WTC11 (cell line): ENCODE data around the gene NHS. TPM values are rescaled to one million over a fixed set of nuclear protein-coding genes. Genes with fewer than 3 reads are reported as not detected.

ENCODE experiments used
- ATAC-seq: fragments of 200-7000 bp; cut with Tn5 transposase; 2 replicates; pipeline ENCODE4 v1.10.0; 2021; ENCODE audit warnings: mild to moderate bottlenecking, moderate library complexity
- CTCF ChIA-PET: fragments of 300-600 bp; sonication (Branson Sonifier 250); formaldehyde crosslinking; loops from one replicate; lab custom pipeline; 2021; ENCODE audit warnings: antibody characterized with exemption; lab: Charles Lee
- POLR2A ChIA-PET: fragments of 350-600 bp; sonication (Branson Sonifier 250); formaldehyde crosslinking; loops from one replicate; lab custom pipeline; 2021; ENCODE audit warnings: antibody characterized with exemption; lab: Charles Lee
- DNase-seq: peaks from one replicate; pipeline ENCODE4 v3.0.0; 2021; ENCODE audit warnings: low spot score
- H3K27ac Mint-ChIP-seq: 2 replicates; pipeline ENCODE4 v1.8.0; 2021; ENCODE audit warnings: mixed read lengths
- H3K27me3 Mint-ChIP-seq: 2 replicates; pipeline ENCODE4 v1.8.0; 2021; ENCODE audit warnings: low read depth, mild to moderate bottlenecking, moderate library complexity, mixed read lengths
- H3K36me3 Mint-ChIP-seq: 2 replicates; pipeline ENCODE4 v1.8.0; 2021; ENCODE audit warnings: mixed read lengths
- H3K4me1 Mint-ChIP-seq: 2 replicates; pipeline ENCODE4 v1.8.0; 2022; ENCODE audit warnings: mixed read lengths
- H3K4me3 Mint-ChIP-seq: 2 replicates; pipeline ENCODE4 v1.8.0; 2021; ENCODE audit warnings: mild to moderate bottlenecking, moderate library complexity, mixed read lengths
- H3K9me3 Mint-ChIP-seq: 2 replicates; pipeline ENCODE4 v1.8.0; 2021; ENCODE audit warnings: mixed read lengths
- E2F1 ChIP-seq: sonication (generic); formaldehyde crosslinking; IDR thresholded peaks from 2 replicates; pipeline ENCODE4 v1.8.0; 2022; ENCODE audit warnings: mild to moderate bottlenecking, missing genetic modification reagents
- ERG ChIP-seq: fragments of 250-450 bp; sonication (Bioruptor Pico); IDR thresholded peaks from 2 replicates; pipeline ENCODE4 v1.8.0; 2021; ENCODE audit warnings: mild to moderate bottlenecking
- ESRRA ChIP-seq: sonication (generic); formaldehyde crosslinking; IDR thresholded peaks from 2 replicates; pipeline ENCODE4 v1.8.1; 2022; ENCODE audit warnings: mild to moderate bottlenecking, missing genetic modification reagents, borderline replicate concordance
- IRF1 ChIP-seq: sonication (generic); formaldehyde crosslinking; IDR thresholded peaks from 2 replicates; pipeline ENCODE4 v1.8.0; 2023; ENCODE audit warnings: missing genetic modification reagents
- IRF2 ChIP-seq: sonication (generic); formaldehyde crosslinking; IDR thresholded peaks from 2 replicates; pipeline ENCODE4 v1.8.0; 2022; ENCODE audit warnings: low read depth, missing genetic modification reagents, borderline replicate concordance
- KAT7 ChIP-seq: sonication (generic); formaldehyde crosslinking; IDR thresholded peaks from 2 replicates; pipeline ENCODE4 v1.8.1; 2023; ENCODE audit warnings: missing genetic modification reagents, mild to moderate bottlenecking, borderline replicate concordance
- MLX ChIP-seq: sonication (generic); formaldehyde crosslinking; IDR thresholded peaks from 2 replicates; pipeline ENCODE4 v1.8.1; 2023; ENCODE audit warnings: mild to moderate bottlenecking, missing genetic modification reagents, moderate library complexity
- MXD4 ChIP-seq: fragments of 250-450 bp; sonication (Bioruptor Pico); IDR thresholded peaks from 2 replicates; pipeline ENCODE4 v1.8.0; 2021; ENCODE audit warnings: mild to moderate bottlenecking, moderate library complexity, borderline replicate concordance
- NFATC4 ChIP-seq: fragments of 250-450 bp; sonication (Bioruptor Pico); IDR thresholded peaks from 2 replicates; pipeline ENCODE4 v1.9.0; 2021; ENCODE audit warnings: mild to moderate bottlenecking
- NFYB ChIP-seq: sonication (generic); formaldehyde crosslinking; conservative IDR thresholded peaks from 2 replicates; pipeline ENCODE4 v1.8.0; 2022; ENCODE audit warnings: low read depth, missing genetic modification reagents
- NR1H2 ChIP-seq: sonication (generic); formaldehyde crosslinking; IDR thresholded peaks from 2 replicates; pipeline ENCODE4 v1.9.0; 2021; ENCODE audit warnings: mild to moderate bottlenecking, moderate library complexity, missing genetic modification reagents
- NR3C1 ChIP-seq: sonication (generic); formaldehyde crosslinking; conservative IDR thresholded peaks from 2 replicates; pipeline ENCODE4 v1.8.1; 2023; ENCODE audit warnings: low read depth, mild to moderate bottlenecking, missing genetic modification reagents
- PRDM15 ChIP-seq: sonication (generic); formaldehyde crosslinking; IDR thresholded peaks from 2 replicates; pipeline ENCODE4 v1.8.0; 2022; ENCODE audit warnings: missing genetic modification reagents
- SP1 ChIP-seq: sonication (generic); formaldehyde crosslinking; conservative IDR thresholded peaks from 2 replicates; pipeline ENCODE4 v1.8.1; 2022; ENCODE audit warnings: missing genetic modification reagents
- TEAD1 ChIP-seq: sonication (generic); formaldehyde crosslinking; IDR thresholded peaks from 2 replicates; pipeline ENCODE4 v1.8.0; 2022; ENCODE audit warnings: mild to moderate bottlenecking, missing genetic modification reagents
- TP53 ChIP-seq: sonication (generic); formaldehyde crosslinking; IDR thresholded peaks from 2 replicates; pipeline ENCODE4 v1.8.1; 2023; ENCODE audit warnings: mild to moderate bottlenecking, missing genetic modification reagents
- ZBTB21 ChIP-seq: sonication (generic); formaldehyde crosslinking; IDR thresholded peaks from 2 replicates; pipeline ENCODE4 v1.8.1; 2023; ENCODE audit warnings: mild to moderate bottlenecking, missing genetic modification reagents, borderline replicate concordance
- ZNF121 ChIP-seq: sonication (generic); formaldehyde crosslinking; IDR thresholded peaks from 2 replicates; pipeline ENCODE4 v1.8.0; 2023; ENCODE audit warnings: missing genetic modification reagents
- ZNF138 ChIP-seq: sonication (generic); formaldehyde crosslinking; conservative IDR thresholded peaks from 2 replicates; pipeline ENCODE4 v1.8.1; 2022; ENCODE audit warnings: mild to moderate bottlenecking, moderate library complexity, missing genetic modification reagents
- ZNF512 ChIP-seq: sonication (generic); formaldehyde crosslinking; IDR thresholded peaks from 2 replicates; pipeline ENCODE4 v1.8.1; 2022; ENCODE audit warnings: missing genetic modification reagents, borderline replicate concordance
- total RNA-seq: library from RNA; stranded (reverse); gene quantifications from 3 replicates; pipeline ENCODE4 v1.2.3, GENCODE V29; 2021

Gene NHS
- total RNA-seq, 1 experiment from 2014 or later: 5.8 TPM

GRCh38 chrX:17627026-17627425 is 252.0 kb downstream of the NHS start:
- POLR2A ChIA-PET: no interaction called here
- DNase-seq (no peak), ATAC-seq (no peak)
- H3K27ac Mint-ChIP-seq: no peak overlapping the region
- H3K4me3 Mint-ChIP-seq: no peak overlapping the region
- H3K4me1 Mint-ChIP-seq: peaks cover 14% of the 10 kb centered on the region
- TF ChIP-seq ESRRA (CRISPR knock-in tag): no peak
- TF ChIP-seq SP1: no peak
- TF ChIP-seq IRF2 (CRISPR knock-in tag): no peak
- TF ChIP-seq ERG (CRISPR knock-in tag): no peak
- no peak for TF ChIP-seq TEAD1 (CRISPR knock-in tag)
- TF ChIP-seq NR3C1 (CRISPR knock-in tag): no peak
- no peak for TF ChIP-seq MLX (CRISPR knock-in tag)
- TF ChIP-seq ZNF138 (CRISPR knock-in tag): no peak
- no peak for TF ChIP-seq TP53 (CRISPR knock-in tag)
- no peak for TF ChIP-seq ZNF121
- no peak for TF ChIP-seq MXD4 (CRISPR knock-in tag)
- no peak for TF ChIP-seq KAT7 (CRISPR knock-in tag)
- no peak for TF ChIP-seq ZBTB21 (CRISPR knock-in tag)
- H3K36me3 Mint-ChIP-seq: no peaks in the 10 kb centered on the region
- no peaks in the 10 kb centered on the region for H3K9me3 Mint-ChIP-seq
- H3K27me3 Mint-ChIP-seq: no peaks in the 10 kb centered on the region
- CTCF ChIA-PET: no interaction called here

GRCh38 chrX:17628976-17629375 is 254.0 kb downstream of the NHS start:
- CTCF ChIA-PET: no interaction called here
- no peak for DNase-seq
- H3K27me3 Mint-ChIP-seq: no peaks in the 10 kb centered on the region; the same call in 1 of the 2 replicates
- no peak for ATAC-seq
- no peak overlapping the region for H3K4me3 Mint-ChIP-seq
- POLR2A ChIA-PET: no interaction called here
- no peaks in the 10 kb centered on the region for H3K9me3 Mint-ChIP-seq
- H3K27ac Mint-ChIP-seq: no peak overlapping the region
- peaks cover 23% of the 10 kb centered on the region for H3K4me1 Mint-ChIP-seq
- H3K36me3 Mint-ChIP-seq: no peaks in the 10 kb centered on the region
- TF ChIP-seq NFATC4 (CRISPR knock-in tag): no peak
- TF ChIP-seq NFYB (CRISPR knock-in tag): no peak
- no peak for TF ChIP-seq PRDM15 (CRISPR knock-in tag)
- no peak for TF ChIP-seq ZNF512 (CRISPR knock-in tag)
- no peak for TF ChIP-seq NR1H2 (CRISPR knock-in tag)
- no peak for TF ChIP-seq KAT7 (CRISPR knock-in tag)
- TF ChIP-seq ESRRA (CRISPR knock-in tag): no peak
- TF ChIP-seq E2F1 (CRISPR knock-in tag): no peak
- TF ChIP-seq MLX (CRISPR knock-in tag): no peak
- TF ChIP-seq IRF1: no peak
